ENCODE data around the gene ELF1.
"Not testable (repeated sequence)": the region's sequence is repeated elsewhere in the genome, so short reads cannot be mapped to it uniquely, and the experiment has no call there.

The ELF1 gene

DNA sequence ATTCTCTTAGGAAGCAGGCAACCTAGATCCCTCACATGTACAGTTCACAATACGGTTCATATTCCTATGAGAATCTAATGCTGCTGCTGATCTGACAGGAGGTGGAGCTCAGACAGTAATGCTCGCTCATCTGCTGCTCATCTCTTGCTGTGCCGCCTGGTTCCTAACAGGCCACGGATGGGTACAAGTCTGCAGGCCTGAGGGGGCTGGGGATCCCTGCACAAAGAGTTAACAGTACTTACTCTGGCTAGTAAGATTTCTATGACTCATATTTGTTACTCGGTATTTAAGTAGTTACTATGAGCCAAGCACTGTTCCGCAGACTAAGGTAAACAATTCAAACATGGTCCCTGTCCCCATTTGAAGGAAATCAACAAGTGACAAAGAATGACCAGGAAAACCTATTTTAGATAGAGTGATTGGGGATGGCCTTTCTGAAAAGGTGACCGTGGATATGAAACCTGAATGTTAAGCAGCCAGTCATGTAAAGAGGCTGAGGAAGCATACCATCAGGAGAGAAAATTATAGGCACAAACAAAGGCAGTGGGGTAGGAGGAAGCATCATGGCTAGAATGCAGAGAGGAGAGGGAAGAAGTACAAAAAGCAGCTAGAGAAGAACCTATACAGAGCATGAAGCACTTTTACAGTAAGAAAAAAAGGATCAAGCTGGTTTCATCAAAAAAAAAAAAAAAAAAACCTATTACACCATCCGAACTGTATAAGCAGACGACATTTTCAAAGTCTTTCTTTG, 21.6 kb upstream of the ELF1 start:
- DNase-seq (ENCODE audit: low read depth): no peak

DNA sequence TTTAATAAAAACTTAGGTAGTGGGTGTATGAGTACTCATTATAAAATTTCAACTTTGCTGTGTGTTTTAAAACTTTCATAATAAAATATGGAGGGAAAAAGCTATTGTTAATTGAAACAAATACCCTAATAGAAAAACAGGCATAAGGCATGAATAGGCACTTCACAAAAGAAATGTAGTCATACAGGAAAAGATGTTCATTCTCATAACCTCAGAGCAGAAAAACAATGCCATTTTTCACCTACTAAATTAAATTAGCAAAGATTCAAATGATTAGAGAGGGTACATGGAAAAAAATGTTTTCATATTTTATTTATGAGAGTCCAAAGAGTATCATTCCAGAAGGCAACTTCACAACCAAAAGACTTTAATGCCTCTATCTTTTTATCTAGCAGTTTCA, 20.6 kb upstream of the ELF1 start:
- DNase-seq (ENCODE audit: low read depth): no peak

DNA sequence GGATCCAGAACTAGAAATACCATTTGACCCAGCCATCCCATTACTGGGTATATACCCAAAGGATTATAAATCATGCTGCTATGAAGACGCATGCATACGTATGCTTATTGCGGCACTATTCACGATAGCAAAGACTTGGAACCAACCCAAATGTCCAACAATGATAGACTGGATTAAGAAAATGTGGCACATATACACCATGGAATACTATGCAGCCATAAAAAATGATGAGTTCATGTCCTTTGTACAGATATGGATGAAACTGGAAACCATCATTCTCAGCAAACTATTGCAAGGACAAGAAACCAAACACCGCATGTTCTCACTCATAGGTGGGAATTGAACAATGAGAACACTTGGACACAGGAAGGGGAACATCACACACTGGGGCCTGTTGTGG, 17.4 kb upstream of the ELF1 start:
- not testable (repeated sequence) for DNase-seq (ENCODE audit: low read depth)

DNA sequence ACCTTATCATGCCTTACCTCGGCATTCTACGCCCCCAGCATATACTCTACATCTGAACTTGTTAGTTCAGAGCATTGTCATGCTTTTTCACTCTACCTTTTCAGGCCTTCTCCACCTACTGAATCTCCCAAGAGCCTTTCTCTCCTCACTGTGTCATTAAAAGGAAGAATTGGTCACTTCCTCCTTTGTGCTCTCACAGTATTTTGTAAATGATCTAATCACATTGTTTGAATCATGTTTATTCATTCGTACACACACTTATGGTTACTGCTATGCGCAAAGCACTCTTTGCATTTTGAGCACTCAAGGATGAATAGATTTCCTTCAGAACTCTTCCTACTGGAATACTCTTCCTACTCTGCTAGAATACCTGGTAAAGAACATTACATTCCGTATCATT, 15.8 kb upstream of the ELF1 start:
- no peak for DNase-seq (ENCODE audit: low read depth)

DNA sequence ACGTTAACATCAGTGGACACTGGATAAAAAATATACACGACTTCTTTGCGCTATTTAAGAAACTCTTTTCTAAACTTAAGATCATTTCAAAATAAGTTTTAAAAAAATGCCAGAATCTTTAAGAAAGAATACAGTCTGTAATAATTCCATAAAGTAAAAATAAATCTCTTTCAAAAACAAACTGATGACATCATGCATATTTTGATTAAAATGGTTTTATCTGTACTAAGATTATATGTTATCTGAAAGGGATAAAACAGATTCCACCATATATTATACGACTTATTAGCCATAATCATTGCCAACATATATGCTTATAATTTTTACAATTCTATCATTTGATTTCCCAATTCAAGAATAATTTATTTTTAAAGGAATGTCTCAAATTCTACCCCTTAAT, 15.3 kb upstream of the ELF1 start:
- no peak for DNase-seq (ENCODE audit: low read depth)

DNA sequence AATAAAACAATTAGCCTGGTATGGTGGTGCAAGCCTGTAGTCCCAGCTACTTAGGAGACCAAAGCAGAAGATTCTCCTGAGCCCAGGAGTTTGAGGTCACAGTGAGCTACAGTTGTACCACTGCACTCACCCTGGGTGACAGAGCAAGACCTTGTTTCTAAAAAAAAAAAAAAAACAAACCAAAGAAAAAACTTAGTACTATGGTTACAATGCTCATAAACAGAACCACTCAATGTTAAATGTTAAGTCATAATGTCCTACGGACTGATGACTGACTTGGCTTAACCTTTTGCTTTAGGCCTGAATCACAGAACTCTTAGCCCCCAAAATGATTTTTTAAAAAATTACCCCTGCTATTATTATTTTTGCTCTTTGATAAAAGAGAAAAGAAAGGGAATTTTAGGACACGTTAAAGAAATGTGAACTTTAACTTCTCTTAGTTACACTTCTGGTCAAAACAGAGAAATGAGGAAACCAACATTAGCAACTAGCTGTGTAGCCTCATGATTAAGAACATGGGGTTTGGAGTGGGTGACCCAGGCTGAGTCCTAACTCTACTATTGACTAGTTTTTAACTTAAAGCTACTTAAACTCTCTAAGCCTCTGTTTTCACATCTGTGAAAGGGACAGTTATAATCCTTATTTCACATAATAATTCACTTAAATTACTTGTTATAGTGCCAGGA, 13.7 kb upstream of the ELF1 start:
- no peak for DNase-seq (ENCODE audit: low read depth)

DNA sequence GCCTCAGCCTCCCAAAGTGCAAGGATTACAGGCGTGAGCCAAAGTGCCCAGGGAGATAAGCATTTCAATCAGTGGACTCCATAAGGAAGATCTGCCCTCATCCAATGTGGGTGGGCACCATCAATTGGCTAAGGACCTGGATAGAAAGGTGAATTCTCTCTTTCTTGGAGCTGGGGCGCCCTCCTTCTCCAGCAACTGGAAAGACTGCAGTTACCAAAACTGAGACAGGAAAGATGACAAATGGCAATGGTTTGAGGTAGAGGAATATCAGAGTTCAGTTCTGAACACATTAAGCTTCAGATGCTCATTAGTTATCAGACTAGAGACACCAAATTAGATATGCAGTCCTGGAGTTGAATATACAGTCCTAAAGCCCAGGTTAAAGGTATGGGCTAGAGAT, 10.5 kb upstream of the ELF1 start:
- DNase-seq (ENCODE audit: low read depth): no peak

DNA sequence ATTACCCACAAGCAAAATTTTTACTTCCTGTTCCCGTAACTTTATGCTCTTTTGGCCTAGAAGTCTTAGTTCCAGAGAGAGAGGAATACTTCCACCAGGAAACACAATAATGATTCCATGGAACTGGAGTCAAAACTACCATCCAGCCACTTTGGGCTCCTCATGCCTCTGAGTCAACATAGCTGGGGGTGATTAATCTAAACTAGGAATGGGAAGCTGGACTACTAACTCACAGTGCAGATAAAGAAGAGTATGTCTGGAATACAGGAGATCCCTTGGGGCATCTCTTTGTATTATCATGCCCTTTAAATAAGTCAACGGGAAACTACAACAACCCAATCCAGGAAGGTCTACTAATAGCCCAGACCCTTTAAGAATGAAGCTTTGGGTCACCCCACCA, 8.9 kb upstream of the ELF1 start:
- no peak for DNase-seq (ENCODE audit: low read depth)

DNA sequence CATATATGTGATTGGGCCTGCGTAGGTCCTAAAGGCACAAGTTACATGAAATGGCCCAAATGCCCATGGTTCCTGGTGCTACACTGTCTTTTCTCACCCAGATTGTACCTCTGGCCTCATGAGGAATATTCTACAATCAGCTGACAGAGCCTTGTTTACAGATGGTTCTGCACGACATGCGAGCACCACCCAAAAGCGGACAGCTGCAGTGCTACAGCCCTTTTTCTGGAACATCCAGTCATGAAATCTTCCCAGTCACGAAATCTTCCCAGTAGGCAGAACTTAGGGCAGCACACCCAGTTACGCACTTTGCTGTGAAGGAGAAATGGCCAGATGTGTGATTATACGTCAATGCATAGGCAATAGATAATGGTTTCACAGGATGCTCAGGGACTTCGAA, 7.7 kb upstream of the ELF1 start:
- DNase-seq (ENCODE audit: low read depth): no peak

DNA sequence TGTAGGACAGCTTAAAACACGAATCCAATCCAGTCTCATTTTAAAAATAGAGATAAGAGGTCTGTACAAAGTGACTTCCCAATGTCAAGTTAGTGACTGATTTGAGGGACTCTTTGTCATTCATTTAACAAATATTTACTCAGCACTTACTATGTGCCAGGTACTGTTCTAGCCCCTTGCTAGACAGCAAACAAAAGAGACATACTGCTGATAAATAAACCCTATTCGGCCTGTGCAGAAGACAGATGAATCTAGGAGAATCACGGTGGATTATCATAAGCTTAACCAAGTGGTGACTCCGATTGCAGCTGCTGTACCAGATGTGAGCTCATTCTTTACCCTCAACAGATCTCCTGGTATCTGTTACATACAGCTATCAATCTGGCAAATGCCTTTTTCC, 6.4 kb upstream of the ELF1 start:
- DNase-seq (ENCODE audit: low read depth): no peak

DNA sequence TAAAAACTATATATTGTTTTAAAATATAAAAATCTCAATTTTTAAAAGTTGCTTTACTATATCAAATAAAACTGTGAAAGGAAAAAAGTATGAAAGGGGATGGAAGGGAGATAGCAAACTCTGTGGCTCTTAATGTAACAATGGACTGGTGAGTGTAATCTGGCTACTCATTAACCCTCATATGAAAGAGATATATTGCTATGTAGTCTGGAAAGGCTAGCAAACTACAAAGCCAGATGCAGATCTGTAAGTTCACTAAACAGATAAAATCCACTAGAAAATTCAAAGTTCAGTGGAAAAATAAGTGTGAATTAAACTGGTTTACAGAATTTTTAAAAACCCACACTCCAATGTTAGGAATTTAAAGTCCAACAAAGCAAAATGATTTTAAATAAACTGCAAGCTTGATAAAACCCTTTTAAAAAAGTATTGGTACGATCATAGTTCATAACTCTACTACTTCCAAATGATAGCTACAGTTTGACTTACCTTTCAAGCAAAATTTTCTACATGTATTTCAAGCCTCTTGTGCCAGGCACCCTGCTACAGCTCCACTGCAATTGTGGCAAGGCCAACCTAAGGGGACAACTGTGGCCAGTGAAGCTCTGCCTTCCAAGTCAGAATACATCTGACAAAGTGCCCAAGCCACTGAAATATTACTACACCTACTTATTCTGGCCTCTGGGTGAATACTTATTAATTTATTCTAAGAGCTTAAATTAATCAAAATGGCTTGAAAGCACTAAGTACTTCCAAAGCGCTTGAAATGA, 647 bp upstream of the ELF1 start:
- DNase-seq (ENCODE audit: low read depth): no peak

DNA sequence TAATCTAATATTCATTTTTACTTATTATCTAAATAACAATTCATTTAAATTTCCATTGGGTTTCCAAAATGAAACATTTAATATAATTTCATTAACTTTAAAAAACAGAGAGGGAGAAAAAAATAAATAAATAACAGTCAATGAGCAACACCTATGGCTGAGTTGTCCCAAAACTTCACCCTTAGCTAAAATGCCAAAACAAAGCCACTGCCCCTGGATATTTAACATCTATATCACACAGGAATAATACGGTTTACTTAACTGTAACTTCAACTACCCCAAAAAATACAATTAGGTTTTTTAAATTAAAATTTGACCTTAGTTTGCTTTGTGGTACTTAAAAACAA, 541 bp downstream of the ELF1 start:
- DNase-seq (ENCODE audit: low read depth): no peak

DNA sequence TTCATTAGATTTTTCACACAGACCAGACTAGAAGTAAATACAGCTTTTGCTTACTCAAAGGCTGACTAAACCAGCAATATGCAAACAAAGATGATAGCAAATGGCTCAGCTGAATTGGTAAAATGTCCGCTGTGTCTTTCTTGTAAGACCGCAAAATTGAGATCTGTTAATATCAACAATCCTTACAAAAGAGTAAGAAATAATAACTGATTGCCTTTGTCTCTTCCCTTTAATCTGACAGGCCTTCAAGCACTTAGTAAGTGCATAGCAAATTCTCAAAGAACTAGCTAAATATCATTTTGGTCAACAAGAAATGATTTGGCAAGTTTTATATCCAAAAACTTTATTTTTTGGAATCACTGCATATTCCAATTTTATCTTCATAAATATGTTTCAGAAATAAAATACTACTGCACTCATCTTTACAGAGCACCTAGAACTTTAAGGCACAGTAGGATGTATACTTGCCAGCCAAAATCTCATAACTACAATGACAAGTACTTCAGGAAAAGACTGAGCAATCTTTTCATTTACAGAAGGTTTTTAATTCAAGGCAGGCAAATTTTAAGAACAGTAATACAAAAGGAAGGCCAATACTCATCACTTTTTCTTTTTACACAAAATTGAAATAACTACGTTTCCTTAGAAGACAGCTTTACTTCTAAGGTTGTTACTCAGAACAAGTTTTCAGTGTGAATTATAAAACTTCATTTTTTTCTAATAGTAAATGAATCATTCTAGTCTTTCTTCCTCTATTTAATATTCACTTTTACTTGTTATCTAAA, 1.1 kb downstream of the ELF1 start:
- DNase-seq (ENCODE audit: low read depth): no peak

DNA sequence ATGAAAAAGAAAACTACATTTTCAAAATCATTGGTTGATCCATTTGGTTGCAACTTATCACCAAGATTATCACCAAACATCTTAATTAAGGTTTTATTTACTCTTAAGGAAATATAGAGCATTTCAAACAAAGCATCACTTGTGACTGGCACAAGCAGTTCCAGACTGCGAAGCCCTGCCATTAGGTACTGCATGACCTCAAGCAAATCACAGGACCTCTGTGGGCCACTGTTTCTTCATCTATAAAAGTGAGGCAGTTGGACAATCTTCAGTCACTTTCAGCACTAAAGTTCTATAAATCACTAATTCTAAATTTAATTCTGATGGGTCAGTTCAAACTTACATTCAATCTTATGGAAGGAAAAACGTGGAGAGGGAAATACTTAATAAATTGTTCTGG, 2.0 kb downstream of the ELF1 start:
- DNase-seq (ENCODE audit: low read depth): no peak

DNA sequence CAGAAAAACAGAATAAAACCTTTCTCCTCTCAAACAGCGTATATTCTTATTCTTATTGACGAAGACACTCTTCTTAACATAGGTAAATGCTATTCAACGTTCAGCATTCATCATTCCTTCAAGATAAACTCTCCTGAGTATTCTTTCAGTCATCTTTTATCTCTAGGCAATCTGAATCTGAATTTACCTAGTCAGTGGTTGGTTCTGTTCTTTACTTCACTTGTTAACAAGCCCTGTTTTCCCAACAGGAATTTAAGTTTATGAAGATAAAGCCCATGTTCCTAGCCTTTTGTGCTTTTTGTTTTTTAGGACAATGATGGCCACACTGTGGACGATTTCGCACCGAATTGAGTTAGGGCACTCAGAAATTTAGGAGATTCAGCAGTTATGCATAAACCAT, 3.2 kb downstream of the ELF1 start:
- DNase-seq (ENCODE audit: low read depth): no peak

DNA sequence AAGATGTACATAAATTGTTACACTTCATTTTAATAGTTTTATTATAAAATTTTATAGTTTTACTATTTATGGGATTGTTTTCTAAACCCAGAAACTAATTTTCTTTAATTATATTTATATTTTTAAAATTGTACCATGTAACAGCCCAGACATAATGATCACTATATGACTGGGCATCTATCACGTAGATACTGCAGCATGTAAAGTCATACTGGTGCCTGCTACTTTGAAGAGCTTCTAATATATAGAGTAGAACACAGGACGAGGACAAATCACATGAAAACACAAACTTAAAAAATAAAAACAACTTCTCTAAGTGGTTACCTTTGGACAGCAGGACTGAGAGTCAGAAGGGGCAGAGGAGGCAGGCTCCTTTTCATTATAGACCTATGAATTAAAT, 5.3 kb downstream of the ELF1 start:
- DNase-seq (ENCODE audit: low read depth): no peak

DNA sequence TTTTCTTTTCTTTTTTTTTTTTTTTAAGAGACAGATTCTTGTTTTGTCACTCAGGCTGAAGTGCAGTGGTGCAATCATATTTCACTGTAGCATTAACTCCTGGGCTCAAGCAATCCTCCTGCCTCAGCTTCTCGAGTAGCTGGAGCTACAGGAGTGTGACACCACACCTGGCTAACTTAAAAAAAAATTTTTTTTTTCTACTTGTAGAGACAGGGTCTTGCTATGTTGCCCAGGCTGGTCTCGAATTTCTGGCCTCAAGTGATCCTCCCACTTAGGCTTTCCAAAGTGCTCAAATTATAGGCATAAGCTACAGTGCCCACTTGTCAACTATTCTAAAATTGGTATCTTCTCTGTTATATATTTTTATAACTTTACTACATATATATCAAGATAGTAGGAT, 6.6 kb downstream of the ELF1 start:
- DNase-seq (ENCODE audit: low read depth): no peak

DNA sequence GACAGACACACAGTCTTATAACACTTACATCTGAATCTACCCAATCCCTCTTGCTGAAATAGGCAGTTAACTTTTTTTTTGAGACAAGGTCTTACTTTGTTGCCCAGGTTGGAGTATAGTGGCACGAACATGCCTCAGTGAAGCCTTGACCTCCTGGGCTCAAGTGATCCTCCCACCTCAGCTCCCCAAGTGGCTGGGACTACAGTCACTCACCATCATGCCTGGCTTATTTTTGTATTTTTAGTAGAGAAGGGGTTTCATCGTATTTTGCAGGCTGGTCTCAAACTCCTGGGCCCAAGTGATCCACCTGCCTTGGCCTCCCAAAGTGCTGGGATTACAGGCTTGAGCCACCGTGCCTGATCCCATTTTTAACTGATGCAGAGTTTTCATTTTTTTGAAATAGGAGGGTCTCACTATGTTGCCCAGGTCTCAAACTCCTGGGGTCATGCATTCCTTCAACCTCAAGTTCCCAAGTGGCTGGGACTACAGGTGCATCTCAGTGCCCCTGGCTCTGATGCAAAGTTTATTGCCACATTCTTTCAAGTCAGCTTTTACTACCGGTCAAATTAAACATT, 7.6 kb downstream of the ELF1 start:
- no peak for DNase-seq (ENCODE audit: low read depth)

DNA sequence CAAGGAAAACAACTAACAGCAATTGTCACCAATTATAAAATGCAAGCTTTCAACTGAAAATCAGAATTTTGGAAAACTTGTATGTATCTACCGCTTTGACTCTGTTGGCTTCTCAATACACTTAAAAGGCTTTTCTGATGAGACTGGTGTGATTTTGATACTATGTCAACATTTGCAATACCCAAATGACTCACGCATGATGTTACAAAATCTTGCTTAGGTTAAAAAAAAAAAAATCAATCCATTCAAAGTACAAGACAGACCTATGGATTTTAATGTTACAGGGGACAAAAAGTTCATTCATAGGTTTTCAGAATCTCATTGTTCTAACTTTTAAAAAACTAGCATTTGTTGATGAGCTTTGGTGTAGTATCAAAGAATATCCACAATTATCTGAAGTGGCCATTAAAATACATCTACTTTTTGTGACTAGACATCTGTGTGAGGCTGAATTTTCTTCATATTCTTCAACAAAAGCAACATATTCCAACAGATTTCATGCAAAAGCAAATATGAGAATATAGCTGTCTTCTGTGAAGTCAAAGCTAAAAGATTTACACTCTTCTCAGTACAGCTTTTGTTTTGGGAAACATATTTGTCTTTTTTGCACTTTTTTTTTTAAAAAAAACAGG, 10.7 kb downstream of the ELF1 start:
- DNase-seq (ENCODE audit: low read depth): peak; percentile 67

DNA sequence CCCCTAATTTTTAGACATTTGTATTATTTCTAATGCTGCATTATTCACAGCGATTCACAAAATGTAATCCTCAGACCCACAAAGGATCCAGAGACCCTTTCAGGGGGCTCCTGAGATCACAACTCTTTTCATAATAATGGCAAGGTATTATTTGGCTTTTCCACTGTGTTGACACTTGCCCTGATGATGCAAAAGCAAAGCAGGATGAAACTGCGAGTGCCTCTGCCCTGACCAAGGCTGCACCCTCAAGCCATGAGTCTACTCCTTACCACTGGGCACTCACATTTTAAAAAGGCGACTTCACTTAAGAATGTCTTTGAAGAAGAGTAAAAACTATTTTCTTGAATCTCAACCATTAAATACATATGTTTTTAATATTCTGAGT, 11.4 kb downstream of the ELF1 start:
- DNase-seq (ENCODE audit: low read depth): peak; percentile 22

DNA sequence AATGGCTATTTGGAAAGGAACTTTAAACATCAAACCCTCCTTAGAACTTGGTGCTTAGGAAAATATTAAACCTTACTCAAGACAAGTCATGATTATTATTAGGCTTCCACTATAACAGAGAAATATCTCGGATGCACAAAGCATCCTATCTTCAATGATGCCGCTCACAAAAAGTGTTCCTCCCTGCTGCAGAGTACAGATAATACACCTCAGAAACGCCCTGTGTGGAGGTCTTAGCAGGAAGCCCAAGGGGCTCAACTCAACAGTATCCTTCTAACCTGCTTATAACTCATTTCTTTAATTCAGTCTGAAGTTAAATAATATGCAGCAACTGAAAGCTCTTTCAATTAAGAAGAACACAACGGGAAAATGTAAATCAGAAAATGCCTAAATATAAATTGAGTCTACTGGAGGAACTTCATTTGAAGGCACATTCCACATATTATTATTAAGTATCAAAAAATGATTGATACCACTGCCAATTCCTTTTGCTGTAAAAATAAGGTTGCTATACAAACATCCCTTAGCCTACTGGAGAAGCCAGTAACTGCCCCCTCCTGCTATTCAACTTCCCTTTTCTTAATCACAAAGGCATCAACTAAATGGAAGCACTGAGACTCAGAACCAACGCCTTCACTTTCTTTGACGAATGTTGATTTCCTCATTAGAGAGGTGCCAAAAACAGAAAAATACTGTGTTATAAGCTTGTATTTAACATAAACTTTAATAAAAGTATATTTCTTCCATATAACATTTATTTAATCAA, 12.0 kb downstream of the ELF1 start:
- DNase-seq (ENCODE audit: low read depth): no peak

All from fibroblast of the conjunctiva (primary cell).